Activated CD8-positive, alpha-beta memory T cell treated with anti-CD3 and anti-CD28 coated beads, Interleukin-2, amount 50 U/mL, for 4 hours (primary cell): Measurements from ENCODE around the gene CDK9.

ENCODE experiments used
- DNase-seq: peaks from one replicate; pipeline ENCODE4 v3.0.0-alpha.2; 2020

CDK9 gene

DNA sequence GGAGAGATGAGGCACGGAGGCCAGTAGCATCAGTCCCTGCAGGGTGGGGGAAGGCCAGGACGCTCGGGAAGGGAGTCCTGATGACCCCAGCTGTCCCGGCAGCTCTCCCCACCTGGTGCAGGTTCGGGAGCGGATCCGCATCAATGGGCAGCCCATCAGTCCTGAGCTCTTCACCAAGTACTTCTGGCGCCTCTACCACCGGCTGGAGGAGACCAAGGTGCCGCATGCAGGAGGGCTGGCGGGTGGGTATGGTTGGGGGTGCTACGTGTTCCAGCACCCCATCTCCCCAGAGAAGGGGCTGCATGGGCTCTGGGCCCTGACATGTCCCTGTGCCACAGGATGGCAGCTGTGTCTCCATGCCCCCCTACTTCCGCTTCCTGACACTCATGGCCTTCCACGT is 21.0 kb downstream of the CDK9 start:
- no peak for DNase-seq

DNA sequence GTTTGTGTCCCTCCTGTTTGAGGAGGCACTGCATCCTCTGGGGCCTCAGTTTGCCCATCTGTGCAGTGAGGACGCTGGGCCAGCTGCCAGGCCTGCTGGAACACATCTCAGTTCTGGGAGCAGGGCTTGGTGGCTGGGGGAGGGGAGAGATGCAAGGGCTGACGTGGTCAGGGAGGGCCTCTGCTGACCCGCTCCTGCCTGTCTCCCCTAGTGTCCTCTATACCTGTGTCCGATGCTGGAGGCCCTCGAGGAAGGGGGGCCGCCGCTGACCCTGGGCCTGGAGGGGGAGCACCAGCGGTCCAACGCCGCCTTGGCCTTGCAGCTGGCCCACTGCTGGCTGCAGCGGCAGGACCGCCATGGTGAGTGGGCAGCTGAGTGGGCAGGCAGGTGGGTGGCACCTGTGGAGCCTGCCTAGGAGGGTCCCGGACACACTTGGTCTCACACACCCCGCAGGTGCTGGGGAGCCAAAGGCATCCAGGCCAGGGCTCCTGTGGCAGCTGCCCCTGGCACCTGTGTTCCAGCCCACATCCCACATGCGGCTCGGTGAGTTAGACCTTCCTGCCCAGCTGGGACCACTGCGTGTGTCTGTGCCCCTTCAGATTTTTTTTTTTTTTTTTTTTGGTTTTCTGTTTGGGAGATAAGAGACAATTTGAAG is 22.6 kb downstream of the CDK9 start:
- DNase-seq: no peak

DNA sequence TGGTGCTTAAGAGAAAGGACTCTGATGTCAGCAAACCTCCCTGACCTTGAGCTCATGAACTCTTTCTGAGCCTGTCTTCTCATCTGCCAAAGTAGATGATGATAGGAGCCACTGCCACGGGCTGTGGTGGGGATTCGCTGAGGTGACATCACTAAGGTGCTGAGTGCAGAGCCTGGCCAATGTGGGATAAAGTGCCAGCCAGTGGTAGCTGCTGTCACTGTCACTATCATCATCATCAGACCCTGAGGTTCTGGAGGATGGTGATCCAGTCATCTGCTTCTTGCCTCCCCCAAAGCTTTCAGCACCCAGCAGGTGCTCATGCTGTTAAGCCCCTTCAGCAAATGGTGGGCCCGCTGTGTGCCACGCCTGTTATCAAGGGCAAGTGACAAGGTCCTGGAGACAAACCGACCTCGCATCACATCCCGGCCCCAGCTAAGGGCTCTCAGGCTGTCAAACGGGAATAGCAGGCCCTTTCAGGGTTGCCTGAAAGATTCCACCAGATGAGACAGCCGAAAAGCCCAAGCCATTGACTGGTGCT is 23.2 kb downstream of the CDK9 start:
- DNase-seq: no peak

DNA sequence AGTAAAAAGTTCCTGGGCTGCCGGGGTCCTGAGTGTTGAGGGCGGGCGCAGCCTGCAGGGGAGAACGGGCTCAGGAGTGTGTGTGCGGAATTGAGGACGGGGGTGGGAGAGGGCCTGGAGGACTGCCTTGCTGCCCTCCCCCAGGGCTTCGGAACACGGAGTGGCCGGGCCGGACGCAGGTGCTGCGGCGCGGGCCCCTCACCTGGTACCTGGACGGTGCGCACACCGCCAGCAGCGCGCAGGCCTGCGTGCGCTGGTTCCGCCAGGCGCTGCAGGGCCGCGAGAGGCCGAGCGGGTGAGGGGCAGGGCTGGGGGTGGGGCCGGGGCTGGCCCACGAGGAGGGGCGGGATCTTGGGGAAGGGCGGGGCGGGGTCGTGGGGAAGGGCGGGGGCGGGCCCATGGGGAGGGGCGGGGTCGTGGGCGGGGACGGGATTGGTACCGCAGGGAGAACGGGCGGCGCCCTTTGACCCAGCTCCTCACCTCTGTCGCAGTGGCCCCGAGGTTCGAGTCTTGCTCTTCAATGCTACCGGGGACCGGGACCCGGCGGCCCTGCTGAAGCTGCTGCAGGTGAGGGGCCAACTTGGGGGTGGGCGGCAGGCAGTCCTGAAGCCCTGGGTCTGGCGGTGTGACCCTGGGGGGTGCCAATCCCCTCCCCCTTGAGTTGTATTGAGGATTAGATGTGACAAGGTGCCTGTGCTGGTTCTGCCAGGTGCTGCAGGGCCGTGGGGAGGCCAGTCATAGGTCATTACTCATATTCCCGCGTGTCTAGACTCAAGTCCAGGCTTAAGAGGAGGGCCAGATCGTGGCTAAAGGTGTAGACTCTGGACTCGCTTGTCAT is 23.9 kb downstream of the CDK9 start:
- no peak for DNase-seq

DNA sequence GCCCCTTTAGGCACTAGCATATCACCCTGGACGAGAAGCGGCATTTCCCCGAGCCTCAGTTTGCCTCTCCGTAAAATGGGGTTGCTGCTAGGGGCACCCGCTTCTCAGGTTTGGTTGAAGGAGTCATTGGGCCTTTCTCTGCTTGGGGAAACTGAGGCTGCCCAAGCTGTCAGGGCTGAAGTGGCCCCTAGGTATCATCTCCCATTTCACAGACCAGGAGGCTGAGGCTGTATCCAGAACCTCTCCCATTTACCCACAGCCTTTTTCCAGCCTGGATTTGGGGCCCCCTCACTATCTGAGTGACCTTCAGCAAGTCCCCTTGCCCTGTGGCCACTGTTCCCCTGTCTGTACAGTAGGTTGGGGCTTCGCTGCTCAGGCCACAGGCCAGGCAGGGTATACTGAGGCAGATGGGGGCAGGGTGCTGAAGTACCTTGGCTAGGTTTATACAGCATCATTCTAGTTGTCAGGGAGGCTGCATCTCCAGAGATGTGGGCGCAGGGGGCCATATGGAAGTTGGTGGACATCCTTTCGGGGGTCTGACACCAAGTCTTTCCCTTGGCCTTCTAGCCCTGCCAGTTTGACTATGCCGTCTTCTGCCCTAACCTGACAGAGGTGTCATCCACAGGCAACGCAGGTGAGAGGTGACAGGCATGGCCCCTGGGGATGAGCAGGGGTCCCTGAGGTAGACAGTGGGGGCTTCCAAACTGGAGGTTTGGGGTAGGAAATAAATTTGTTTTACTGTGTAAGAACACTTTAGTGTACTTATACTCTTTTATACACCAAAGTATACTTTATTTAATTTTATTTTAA is 24.7 kb downstream of the CDK9 start:
- no peak for DNase-seq

DNA sequence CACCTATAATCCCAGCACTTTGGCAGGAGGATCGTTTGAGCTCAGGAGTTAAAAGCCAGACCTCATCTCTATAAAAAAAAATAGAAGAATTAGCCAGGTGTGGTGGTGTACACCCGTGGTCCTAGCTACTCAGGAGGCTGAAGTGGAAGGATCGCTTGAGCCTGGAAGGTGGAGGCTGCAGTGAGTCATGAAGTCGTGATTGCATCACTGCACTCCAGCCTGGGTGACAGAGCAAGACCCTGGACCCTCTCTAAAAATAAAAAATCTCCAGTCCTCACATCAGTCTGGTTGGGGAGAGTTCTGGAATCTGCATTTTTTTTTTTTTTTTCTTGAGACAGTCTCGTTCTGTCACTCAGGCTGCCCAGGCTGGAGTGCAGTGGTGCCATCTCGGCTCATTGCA is 26.2 kb downstream of the CDK9 start:
- DNase-seq: no peak

DNA sequence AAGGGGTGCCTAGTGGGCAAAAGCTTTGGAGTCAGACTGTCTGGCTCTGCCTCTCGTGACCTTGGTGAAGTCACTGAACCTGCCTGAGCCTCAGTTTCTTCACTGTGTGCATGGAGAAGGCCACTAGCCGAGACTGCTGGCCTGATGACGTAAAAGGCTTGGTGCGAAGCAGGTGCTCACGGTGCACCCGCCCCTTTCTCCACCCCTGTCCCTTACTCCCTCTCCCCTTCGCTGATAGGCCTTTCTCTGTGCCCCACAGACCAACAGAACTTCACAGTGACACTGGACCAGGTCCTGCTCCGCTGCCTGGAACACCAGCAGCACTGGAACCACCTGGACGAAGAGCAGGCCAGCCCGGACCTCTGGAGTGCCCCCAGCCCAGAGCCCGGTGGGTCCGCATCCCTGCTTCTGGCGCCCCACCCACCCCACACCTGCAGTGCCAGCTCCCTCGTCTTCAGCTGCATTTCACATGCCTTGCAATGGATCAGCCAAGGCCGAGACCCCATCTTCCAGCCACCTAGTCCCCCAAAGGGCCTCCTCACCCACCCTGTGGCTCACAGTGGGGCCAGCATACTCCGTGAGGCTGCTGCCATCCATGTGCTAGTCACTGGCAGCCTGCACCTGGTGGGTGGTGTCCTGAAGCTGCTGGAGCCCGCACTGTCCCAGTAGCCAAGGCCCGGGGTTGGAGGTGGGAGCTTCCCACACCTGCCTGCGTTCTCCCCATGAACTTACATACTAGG is 27.3 kb downstream of the CDK9 start:
- DNase-seq: no peak

DNA sequence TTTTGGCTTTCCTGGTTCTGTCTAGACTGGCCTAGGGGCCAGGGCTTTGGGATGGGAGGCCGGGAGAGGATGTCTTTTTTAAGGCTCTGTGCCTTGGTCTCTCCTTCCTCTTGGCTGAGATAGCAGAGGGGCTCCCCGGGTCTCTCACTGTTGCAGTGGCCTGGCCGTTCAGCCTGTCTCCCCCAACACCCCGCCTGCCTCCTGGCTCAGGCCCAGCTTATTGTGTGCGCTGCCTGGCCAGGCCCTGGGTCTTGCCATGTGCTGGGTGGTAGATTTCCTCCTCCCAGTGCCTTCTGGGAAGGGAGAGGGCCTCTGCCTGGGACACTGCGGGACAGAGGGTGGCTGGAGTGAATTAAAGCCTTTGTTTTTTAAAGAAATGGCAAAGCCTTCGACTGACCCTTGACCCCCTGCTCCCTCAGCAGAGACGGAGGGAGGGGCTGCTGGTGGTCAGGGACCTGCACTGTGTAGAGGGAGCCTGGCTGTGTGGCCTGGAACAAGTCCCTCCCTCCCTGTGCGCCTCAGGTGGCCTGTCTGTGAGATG is 27.9 kb downstream of the CDK9 start:
- DNase-seq: no peak

DNA sequence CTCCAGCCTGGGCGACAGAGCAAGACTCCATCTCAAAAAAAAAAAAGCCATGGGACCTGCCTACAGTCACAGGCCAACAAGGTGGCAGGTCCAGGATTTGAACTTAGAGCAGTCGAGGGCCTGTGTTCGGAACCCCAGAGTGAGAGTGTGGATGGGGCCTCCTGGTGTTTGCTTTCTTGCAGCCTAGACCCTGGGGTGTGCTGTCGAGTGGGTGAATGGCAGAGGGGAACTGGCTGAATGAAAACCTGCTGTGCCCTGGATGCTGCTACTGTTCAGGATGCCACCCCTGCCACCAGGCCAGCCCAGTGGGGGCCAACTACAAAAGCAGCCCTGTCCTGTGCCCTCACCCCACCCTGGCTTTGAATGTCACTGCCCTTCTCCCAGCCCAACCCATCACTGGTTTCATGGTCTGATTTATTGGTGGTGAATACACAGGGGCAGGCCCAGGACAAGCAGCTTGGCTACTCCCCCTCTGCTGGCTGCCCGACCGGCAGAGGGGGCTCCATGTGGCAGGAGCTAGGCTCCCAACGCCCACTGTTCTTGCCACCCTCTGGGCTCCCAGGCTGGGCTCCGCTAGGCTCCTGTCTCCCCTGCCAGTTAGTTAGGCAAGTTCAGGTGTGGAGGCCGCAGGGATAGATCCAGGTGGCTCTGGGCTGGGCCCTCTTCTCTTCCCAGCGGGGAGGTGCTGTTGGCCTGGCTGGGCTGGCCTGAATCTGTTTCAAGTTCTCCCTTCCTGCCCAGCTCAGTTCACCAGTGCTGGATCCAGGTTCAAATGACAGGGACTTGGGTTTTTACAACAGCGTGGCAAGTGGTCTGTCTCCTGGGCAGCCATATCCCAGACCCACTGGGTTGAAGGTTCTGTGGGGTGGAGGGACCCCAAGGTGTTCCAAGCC is 29.0 kb downstream of the CDK9 start:
- DNase-seq: no peak

DNA sequence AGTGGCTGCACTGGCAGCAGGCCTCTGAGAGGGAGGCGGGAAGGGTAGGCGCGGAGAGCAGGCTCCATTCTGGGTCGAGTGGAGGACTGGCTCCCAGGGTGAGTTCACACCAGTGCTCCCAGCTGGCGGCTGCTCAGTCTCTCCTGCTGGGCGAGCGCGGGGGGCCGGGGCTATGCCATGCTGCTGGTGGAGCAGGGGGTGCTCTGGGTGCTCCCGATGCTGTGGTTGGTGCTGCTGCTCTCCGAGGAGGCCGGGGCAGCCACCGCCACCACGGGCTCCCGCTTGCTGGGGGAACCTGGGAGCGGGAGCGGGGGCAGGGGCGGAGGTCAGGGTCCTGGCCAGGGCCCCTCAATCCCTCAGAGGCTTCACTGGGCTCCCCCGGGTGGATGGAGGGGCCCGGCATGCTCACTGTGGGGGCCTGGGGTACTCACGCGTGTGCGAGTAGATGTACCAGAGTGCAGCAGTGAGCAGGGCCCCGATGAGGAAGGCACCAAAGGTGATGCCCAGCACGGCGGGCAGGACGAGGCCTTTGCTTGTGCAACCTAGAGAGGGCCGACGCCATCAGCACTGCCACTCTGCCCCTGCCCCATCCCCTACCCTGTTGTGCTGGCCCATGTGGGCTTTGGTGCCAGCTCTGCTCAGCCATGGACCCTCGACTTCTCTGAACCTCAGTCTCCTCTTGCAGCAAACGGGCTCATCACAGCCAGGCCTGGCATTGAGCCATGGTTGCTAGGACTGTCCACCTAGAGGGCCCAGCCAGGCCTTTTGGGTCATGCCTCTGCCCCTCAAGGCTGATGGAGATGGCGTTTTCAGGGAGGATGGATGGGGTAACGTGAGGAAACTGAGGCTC is 29.9 kb downstream of the CDK9 start:
- no peak for DNase-seq

DNA sequence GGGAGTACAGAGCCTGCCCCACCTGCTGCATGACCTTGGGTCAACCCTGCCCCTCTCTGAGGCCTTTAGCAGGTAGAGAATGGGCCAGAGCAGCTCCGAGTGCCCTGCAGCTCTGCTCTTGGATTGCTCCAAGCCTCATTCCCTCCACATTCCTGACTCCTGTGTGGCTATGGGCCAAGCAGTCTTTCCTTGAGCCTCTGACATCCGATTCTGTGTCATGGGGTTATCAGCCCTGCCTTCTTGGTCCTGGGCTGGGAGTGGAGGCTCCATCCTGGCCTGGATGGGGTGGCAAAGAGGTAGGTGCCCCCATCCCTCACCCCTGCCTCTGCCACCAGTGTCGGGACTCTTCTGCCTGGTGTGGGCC is 30.5 kb downstream of the CDK9 start:
- no peak for DNase-seq

DNA sequence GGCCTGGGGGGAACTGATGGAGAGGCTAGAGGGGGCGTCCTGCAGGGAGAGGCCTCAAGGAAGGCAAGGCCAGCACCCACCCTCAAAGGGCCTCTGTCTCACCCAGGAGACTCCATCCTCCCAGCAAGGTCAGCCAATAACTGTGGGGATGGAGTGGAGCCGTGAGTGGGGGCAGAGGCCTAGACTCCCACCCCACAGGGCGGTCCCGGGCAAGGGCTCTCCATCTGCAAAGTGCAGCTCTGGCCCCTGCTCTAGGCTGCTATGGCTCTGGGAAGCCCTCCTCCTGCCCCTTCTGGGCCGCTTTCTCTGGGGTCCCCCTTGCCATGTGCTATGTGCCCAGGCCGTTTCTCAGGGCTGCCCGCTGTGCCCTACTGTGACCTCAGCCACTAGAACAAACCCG is 30.9 kb downstream of the CDK9 start:
- no peak for DNase-seq

DNA sequence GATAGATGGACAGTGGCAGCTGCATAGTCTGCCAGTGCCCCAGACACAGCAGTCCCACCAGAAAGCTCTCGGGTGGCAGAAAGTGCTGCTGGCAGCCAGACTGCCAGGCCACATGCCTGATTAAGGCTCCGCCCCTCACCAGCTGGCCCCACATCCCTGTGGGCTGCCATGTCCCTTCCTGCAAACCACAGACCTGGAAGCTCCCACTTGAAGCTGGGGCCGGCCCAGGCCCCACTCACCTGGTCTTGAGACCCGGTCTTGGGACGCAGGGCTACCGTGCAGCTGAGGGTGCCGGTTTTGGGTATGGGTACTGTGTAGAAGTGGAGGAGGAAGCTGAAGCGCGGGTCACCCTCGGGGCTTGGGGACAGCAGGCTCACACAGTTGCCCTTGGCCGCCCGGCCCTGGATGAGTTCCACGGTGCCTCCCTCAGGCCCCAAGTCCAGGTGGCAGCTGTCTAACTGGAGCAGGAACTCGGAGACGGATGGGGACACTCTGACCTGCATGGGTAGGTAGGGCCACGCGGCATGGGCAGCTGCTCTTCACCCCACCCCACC is 32.1 kb downstream of the CDK9 start:
- no peak for DNase-seq

DNA sequence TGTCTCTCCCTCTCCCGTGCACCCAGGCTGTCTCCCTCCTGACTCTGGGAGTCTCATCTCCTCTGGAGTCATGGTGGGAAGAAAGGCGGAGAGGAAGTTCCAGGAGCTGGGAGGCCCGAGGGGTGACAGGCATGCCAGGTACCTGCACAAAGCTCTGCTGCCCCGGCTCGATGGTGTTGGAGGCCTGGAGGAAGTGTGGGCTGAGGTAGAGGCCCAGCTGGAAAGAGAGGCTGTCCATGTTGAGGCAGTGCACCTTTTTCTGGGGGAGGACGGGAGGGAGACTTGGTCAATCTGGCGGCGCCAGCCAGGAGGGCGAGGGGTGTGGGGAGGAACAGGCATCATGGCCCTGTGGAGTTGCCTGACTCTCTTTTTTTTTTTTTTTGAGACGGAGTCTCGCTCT is 32.7 kb downstream of the CDK9 start:
- no peak for DNase-seq

DNA sequence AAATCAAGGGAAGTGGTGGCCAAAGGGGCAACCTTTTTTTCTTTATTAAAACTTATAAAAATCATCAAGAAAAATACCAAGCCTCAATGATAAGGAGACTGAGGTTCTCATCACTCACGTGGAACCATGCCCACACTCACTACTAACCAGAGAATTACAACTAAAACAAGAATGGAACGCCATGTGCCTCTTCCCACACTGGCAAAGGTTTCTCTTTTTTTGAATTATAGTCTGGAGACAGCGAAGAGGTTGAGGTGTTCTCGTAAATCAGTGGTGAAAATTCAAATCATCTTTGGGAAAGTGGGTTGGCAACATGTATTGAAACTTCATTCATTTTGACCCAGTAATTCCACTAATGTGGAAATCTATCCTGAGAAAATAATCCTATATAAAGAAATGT is 36.3 kb downstream of the CDK9 start:
- no peak for DNase-seq

DNA sequence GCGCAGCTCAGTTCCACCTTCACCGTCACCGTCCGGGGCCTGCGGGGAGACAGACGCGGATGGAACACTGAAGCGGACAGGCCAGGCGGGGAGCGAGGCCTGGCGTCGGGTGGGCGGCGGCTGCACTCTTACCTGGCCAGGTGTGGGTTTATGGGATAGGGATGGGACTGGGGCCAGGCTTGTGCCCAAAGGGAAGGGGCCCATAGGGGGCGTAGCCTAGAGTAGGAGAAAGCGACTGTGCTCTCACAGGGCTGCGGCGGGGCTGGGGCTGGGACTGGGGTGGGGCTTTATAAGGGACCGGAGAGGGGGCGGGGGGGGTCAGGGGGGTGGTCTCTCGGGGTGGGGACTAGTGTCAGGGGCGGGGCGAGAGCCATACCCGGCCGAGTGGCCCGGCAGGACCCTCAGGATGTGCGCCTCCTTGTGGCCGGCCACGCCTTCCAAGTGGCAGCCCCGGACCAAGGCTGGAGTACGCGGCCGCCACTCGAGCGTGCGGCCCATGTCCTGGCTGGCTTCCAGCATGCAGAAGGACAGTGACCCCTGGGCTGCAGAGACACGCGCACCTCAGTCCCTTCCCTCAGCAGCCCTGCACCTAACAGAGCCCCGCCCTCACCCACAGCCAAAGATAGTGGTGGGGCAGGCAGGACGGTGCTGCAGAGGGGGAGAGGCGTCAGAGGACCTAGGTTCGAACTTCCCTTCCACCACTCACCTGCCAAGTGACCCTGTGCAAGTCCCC is 39.7 kb downstream of the CDK9 start:
- DNase-seq: no peak

DNA sequence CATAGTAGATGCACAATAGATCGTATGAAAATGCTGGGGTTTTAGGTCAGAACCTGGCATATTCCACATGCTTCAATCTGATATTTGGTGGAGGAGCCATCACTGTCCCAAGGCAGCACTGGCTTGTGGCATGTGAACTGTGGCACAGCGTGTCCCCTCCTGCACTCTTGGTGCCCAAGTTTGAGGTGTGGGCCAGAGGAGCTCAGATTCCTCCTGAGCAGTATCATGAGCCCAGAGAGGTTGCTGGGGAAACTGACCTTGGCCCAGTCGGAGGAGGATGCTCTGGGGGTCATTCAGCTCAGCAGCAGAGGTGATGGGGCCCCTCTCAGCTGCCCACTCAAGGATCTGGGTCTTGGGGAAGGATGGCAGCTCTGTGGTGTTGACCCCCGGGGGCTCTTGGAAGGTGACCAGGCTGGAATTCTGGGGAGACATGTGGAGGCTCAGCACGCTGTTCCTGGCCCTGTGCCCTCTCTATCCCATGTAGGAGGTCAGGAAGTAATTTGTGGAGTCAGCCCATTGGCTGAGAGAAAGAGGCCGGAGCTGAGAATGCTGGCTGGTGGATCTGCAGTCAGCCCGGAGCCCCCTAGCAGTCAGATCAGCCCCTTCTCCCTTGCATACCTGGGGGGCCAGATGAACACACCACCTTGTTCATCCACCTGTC is 40.5 kb downstream of the CDK9 start:
- no peak for DNase-seq

DNA sequence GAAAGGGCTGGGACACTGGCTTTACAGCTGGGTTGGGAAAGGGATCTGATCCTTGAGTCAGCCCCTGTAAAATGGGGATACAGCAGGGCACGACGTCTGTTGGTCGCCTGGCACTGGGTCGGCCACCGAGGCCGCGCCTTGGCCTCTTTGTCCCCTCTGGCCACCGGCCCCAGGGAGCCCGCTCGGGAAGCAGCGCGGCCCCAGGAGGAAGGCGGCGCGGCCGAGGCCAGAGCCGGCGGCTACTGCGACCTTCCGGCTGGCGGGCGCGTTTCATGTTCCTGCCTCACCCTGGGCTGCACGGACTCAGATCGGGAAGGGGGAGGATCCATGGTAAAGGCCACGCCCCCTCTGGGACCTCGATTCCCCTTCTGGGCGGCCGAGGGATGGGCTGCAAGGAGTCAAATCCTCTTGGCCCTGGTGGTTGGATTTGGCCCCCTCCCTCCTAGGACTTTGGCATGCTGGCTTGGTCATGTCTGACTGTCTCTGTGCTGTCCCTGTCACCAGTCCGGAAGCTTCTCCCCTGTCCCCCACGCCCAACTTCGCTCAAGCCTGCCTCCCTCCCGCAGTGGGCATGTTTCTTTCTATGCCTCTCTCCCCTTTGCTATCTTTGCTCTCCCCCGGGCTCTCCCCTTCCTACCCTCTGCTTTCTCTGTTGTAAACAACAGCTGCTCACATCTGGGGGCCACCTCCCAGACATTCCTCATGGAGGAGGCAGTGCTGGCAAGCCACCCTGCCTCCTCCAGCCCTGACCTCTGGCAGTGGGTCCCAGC is 42.6 kb downstream of the CDK9 start:
- DNase-seq: no peak
